CD1c-positive myeloid dendritic cell (primary cell): ENCODE measurements around the gene RTL5.
"Not testable (repeated sequence)": the region's sequence is repeated elsewhere in the genome, so short reads cannot be mapped to it uniquely, and the experiment has no call there.

Source experiments
- DNase-seq: peaks from one replicate; pipeline ENCODE4 v3.0.0-alpha.2; 2016; ENCODE audit errors: extremely low spot score

The RTL5 gene

GRCh38 chrX:72131317-72132294 lies at the start of gene RTL5:
RTL5 (minus strand) TSS chrX:72131915.
- peak; percentile 84 for DNase-seq

- peak; percentile 16 for DNase-seq
These were observed 48.8 kb upstream of the RTL5 start for GRCh38 chrX:72180539-72180938.

- DNase-seq = no peak
These were observed 45.3 kb upstream of the RTL5 start for GRCh38 chrX:72176981-72177380.

DNA sequence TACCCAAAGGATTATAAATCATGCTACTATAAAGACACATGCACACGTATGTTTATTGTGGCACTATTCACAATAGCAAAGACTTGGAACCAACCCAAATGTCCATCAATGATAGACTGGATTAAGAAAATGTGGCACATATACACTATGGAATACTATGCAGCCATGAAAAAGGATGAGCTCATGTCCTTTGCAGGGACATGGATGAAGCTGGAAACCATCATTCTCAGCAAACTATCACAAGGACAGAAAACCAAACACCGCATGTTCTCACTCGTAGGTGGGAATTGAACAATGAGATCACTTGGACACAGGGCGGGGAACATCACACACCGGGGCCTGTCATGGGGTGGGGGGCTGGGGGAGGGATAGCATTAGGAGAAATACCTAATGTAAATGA lies 44.6 kb upstream of the RTL5 start:
- not testable (repeated sequence) for DNase-seq

GRCh38 chrX:72169008-72169728 lies 37.5 kb upstream of the RTL5 start:
- peak; percentile 48 for DNase-seq

DNA sequence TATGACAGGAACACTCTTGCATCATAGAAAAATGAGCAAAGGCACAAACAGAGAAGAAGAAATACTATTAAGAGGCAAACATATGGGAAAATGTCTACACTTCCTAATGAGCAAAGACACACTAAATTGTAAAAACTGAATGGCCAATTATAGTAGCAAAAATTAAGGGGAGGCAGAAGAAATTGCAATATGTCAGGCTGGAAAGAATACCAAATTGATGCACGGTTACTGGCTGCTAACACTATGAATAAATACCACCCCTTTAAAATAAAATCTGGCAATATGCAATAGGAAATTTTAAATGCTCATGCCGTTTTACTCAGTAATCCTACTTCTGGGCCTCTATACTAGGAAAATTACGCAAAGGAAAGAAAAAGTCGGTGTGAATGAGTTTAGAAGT lies 33.8 kb upstream of the RTL5 start:
- no peak for DNase-seq

GRCh38 chrX:72159769-72160168 lies 28.1 kb upstream of the RTL5 start:
- no peak for DNase-seq

GRCh38 chrX:72158773-72159172 lies 27.1 kb upstream of the RTL5 start:
- DNase-seq = no peak

DNA sequence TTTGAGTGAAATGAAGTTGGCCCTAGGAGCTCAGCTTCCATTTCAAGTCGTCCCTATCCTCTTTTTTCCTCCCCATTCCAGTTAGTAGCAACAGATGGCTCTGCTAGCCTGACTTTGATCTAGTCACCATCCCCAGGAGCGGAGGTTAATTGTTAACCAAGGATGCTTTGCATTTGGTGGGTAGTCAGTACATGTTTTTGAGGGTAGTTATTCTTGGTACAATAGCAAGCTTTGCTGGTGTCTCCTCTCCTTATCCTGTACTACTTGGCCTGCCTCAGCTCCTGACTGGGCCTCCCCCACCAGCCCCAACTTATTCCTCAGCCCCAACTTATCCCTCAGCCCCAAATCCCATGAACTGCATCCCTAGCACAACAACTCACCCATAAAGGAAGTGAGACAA lies 14.8 kb upstream of the RTL5 start:
- DNase-seq = no peak

DNA sequence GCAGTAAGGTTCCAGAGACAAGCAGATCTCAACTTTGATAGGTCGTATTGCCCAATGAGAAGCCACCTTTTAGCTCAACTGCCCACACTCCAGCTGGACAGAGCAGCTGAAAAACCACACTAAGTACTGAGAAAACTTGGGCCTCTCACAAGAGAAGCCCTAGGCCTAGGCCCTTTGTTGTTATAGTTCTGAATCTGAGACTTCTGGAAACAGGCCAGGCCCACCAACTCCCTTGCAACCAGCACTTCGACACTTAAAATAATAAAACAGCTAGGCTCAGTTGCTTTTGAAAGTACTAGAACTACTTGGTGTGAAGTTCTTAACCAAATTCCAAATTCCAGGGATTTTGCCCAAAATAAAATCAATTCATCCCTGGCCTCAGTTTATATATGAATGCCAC lies 13.5 kb upstream of the RTL5 start:
- no peak for DNase-seq

- no peak for DNase-seq
These were observed 11.8 kb upstream of the RTL5 start for GRCh38 chrX:72143609-72143907.

- no peak for DNase-seq
These were observed 11.3 kb upstream of the RTL5 start for GRCh38 chrX:72142794-72143608.

- no peak for DNase-seq
These were observed 10.5 kb upstream of the RTL5 start for GRCh38 chrX:72142094-72142793.

DNA sequence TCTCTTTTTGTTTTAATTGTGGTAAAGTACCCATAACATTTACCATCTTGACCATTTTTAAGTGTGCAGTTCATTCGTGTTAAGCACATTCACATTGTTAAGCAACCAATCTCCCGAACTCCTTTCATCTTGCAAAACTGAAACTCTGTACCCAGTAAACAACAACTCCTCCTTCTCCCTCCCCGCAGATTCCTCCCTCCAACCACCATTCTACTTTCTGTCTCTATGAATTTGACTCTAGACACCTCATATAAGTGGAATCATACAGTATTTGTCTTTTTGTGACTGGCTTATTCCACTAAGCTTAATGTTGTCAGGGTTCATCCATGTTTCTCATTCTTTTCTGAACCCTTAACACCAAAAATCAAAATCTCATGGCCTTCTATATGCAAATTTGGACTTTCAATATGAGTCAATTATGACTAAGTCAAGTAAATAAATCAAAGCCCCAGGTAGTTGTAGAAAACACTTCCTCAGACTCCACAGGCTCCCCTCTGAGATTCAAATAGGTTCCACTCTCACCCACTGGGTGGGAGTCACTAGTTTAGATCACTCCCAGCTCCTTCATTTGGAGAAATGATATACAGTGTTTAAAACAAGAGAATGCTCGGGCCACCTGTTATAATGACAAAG lies 9.8 kb upstream of the RTL5 start:
- DNase-seq = no peak

- DNase-seq = no peak
These were observed 7.8 kb upstream of the RTL5 start for GRCh38 chrX:72139538-72139937.

DNA sequence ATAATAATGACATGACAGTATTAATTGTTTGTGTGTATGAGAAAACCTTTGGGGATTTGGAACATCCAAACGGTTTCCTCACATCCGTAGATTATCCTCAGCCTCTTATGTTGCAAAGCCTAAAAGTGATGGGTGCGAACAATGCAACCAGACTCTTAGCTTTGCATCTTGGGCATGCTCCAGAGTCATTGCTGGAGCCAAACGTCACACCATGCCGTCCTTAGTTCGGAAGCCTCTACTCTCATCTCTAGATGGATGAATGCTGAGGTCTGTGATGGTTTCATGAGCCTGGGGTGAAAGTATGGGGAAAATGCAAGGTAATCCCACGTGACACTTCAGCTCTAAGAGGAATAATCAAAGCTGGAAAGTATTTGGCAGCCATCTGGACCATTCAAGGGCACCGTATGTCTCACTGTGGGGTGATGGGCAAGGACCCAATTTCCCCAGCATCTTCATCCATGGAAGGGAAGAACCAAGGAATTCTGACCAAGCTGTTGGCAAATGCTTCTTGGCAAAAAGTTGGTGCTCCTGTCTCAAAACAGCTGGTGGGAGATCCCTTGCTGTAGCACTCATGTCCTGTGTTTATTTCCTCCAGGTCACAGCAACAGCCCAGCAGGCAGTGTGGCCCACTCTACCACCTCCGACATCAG lies 6.3 kb upstream of the RTL5 start:
- DNase-seq = no peak

- no peak for DNase-seq
These were observed 2.3 kb upstream of the RTL5 start for GRCh38 chrX:72133851-72134546.

- no peak for DNase-seq
These were observed 741 bp upstream of the RTL5 start for GRCh38 chrX:72132456-72132855.

DNA sequence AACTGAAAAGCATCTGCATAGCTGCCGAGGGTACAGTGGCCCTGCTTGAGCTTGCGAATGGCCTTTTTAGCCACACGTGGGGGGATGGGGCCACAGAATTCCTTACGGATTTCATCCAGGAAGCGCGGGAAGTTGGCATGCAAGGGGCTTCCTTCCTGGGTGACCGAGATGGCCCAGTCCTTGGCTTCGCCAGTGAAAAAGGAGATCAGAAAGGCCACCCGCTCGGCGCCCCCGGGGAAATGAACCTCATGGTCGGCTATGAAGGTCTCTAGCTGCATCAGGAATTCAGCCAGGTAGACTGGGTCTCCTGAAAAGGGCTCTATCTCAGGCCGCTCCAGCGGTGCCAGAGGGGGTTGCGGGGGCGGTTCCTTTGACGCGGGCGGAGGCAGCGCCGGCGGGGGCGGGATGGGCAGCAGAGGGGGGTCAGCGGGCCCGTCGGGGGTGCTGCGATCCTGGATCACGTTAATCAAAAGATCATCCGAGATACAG lies 909 bp downstream of the RTL5 start:
- DNase-seq = no peak
